B cell (primary cell): ENCODE measurements around the gene SLC16A6. TPM values are rescaled to one million over a fixed set of nuclear protein-coding genes. Genes with fewer than 3 reads are reported as not detected.
"Not testable (repeated sequence)": the region's sequence is repeated elsewhere in the genome, so short reads cannot be mapped to it uniquely, and the experiment has no call there.

Experiments used
- ATAC-seq: fragments of 200-7000 bp; cut with Tn5 transposase; one replicate; pipeline ENCODE4 v1.10.0; 2021; ENCODE audit warnings: low read depth, mild to moderate bottlenecking, moderate number of reproducible peaks, moderate library complexity
- CTCF ChIA-PET: fragments of 350-600 bp; sonication (Branson Sonifier 250); formaldehyde crosslinking; loops from one replicate; lab custom pipeline; 2021; ENCODE audit warnings: antibody characterized with exemption, inconsistent platforms; lab: Charles Lee
- POLR2A ChIA-PET: fragments of 350-600 bp; sonication (Branson Sonifier 250); formaldehyde crosslinking; loops from one replicate; lab custom pipeline; 2021; ENCODE audit warnings: antibody characterized with exemption; lab: Charles Lee
- DNase-seq: peaks from one replicate; pipeline ENCODE4 v3.0.0; 2013
- H2AFZ ChIP-seq: 2 replicates; pipeline ENCODE4 v1.6.1; 2012; ENCODE audit warnings: mild to moderate bottlenecking, low read depth, low read length; ENCODE audit not compliant: insufficient read depth, poor library complexity, severe bottlenecking
- H3K27ac ChIP-seq, 2 donors: 1 replicate in 1 of 2; 2 replicates in 1 of 2; pipeline ENCODE4 v1.5.1; 2012 to 2013; ENCODE audit warnings: low read length in 2 of 2, mild to moderate bottlenecking in 2 of 2, moderate library complexity in 1 of 2
- H3K27me3 ChIP-seq, 4 experiments: fragments of 200-600 bp in 1 of 4; sonication (generic) in 1 of 4; replicated peaks in 1 of 4; 1 replicate in 2 of 4; 2 replicates in 2 of 4; pipeline versions ENCODE4 v1.6.1 to v1.7.0; 2013 to 2016; ENCODE audit warnings: low read length in 3 of 4, mild to moderate bottlenecking in 2 of 4, mixed read lengths in 1 of 4, moderate library complexity in 1 of 4; ENCODE audit not compliant: insufficient read depth in 4 of 4, control insufficient read depth in 3 of 4; ENCODE audit errors: control extremely low read depth in 1 of 4
- H3K36me3 ChIP-seq, 2 experiments: replicated peaks in 1 of 2; 1 replicate in 1 of 2; 2 replicates in 1 of 2; pipeline versions ENCODE4 v1.6.1 to v1.7.1; 2013; ENCODE audit warnings: low read length in 1 of 2; ENCODE audit not compliant: insufficient read depth in 2 of 2, control insufficient read depth in 1 of 2; ENCODE audit errors: control extremely low read depth in 1 of 2, extremely low read depth in 1 of 2
- H3K4me1 ChIP-seq, 2 donors: fragments of 200-600 bp in 1 of 2; sonication (generic) in 1 of 2; 1 replicate in 1 of 2; 2 replicates in 1 of 2; pipeline versions ENCODE4 v1.5.1 to v1.6.1; 2013 to 2017; ENCODE audit warnings: low read length in 2 of 2; ENCODE audit not compliant: control insufficient read depth in 2 of 2, insufficient read depth in 2 of 2
- H3K4me2 ChIP-seq: replicated peaks from 2 replicates; pipeline ENCODE3; 2012; ENCODE audit warnings: mild to moderate bottlenecking, low read depth, low read length; ENCODE audit not compliant: poor library complexity, severe bottlenecking
- H3K4me3 ChIP-seq, 5 experiments: fragments of 200-600 bp in 1 of 5; sonication (generic) in 1 of 5; 1 replicate in 3 of 5; 2 replicates in 2 of 5; pipeline versions ENCODE4 v1.5.1 to v1.7.0; 2011 to 2016; ENCODE audit warnings: low read length in 4 of 5, mild to moderate bottlenecking in 4 of 5, low read depth in 2 of 5, control low read depth in 1 of 5, moderate library complexity in 1 of 5; ENCODE audit not compliant: insufficient read depth in 1 of 5; ENCODE audit errors: control extremely low read depth in 1 of 5, extremely low read depth in 1 of 5
- H3K79me2 ChIP-seq: fragments of 200-600 bp; sonication (generic); one replicate; pipeline ENCODE4 v1.6.0; 2016; ENCODE audit warnings: low read length; ENCODE audit not compliant: control insufficient read depth, insufficient read depth
- H3K9ac ChIP-seq: fragments of 200-600 bp; sonication (generic); 2 replicates; pipeline ENCODE4 v1.6.1; 2017; ENCODE audit warnings: mild to moderate bottlenecking, low read length, moderate library complexity
- H3K9me3 ChIP-seq, 3 donors: one replicate each; pipeline versions ENCODE4 v1.6.1 to v1.7.1; 2013; ENCODE audit warnings: low read length in 2 of 3; ENCODE audit not compliant: control insufficient read depth in 2 of 3, insufficient read depth in 1 of 3; ENCODE audit errors: control extremely low read depth in 1 of 3
- H4K20me1 ChIP-seq: 2 replicates; pipeline ENCODE4 v1.6.0; 2012; ENCODE audit warnings: mild to moderate bottlenecking, low read length; ENCODE audit not compliant: insufficient read depth, control insufficient read depth, poor library complexity, severe bottlenecking
- H3K27ac Mint-ChIP-seq: one replicate; pipeline ENCODE4 v1.8.0; 2021; ENCODE audit warnings: mixed read lengths
- H3K27me3 Mint-ChIP-seq: one replicate; pipeline ENCODE4 v1.8.0; 2021; ENCODE audit warnings: mixed read lengths
- H3K4me1 Mint-ChIP-seq: one replicate; pipeline ENCODE4 v1.8.0; 2021; ENCODE audit warnings: mixed read lengths
- H3K4me3 Mint-ChIP-seq: one replicate; pipeline ENCODE4 v1.8.0; 2021; ENCODE audit warnings: mixed read lengths
- H3K9me3 Mint-ChIP-seq: one replicate; pipeline ENCODE4 v1.8.0; 2022; ENCODE audit warnings: mixed read lengths; ENCODE audit not compliant: insufficient read depth
- WGBS: methylation state at CpG from one replicate; pipeline ENCODE4 v1.1.5; 2013; ENCODE audit warnings: missing lambda C conversion rate; ENCODE audit not compliant: insufficient coverage; 5-methylcytosine and 5-hydroxymethylcytosine counted together
- intact Hi-C: fragments of 100-400 bp; cut with micrococcal nuclease; formaldehyde crosslinking; loops from one replicate; pipeline ENCODE4 v1.10.0; 2022
- polyA plus RNA-seq: library from polyadenylated mRNA; depleted of rRNA; stranded (reverse); fragments of >200 nt; gene quantifications from 2 replicates; pipeline ENCODE4 v1.2.3, GENCODE V29; 2012
- total RNA-seq, 2 donors: library from RNA; stranded (reverse); fragments of 120-200 nt in 1 of 2; gene quantifications; 1 replicate in 1 of 2; 2 replicates in 1 of 2; pipeline versions ENCODE4 v1.2.3 to v1.2.4, GENCODE V29; 2013 to 2022

Gene SLC16A6
- total and polyA plus RNA-seq, 2 donors (not counting 1 experiment from before 2014, with no cell fraction given) = 1.1 to 3.8 TPM

DNA sequence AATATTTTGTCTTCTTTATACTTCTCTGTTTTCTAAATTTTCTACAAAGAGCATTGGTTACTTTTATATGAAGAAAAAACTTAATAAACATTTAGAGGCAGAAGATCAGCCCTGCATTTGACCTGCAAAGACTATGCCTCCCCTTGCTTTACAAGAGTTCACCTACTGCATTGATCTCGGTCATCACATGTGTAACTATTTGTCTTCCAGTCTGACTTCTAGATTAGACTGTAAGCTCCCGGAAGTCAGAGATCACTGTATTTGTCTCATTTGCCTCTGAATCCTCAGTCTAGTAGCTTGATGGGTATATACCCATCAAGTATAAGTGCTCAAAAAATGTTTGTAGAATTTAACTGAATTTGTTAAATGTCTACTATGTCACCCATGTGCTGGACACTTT lies 70.7 kb downstream of the SLC16A6 start:
- no CpG with 5 or more reads among the region's 2 CpGs for WGBS
- Histone ChIP-seq H3K36me3 (peaks cover 3 to 27% of the 10 kb centered on the region in 2 experiments), H3K79me2 (peaks cover 29% of the 10 kb centered on the region), H3K4me1 (peaks cover 20 to 29% of the 10 kb centered on the region in 2 donors)
- H4K20me1 ChIP-seq, H3K27ac ChIP-seq, H3K9ac ChIP-seq, H3K27me3 ChIP-seq, DNase-seq, H3K4me3 ChIP-seq, H3K4me2 ChIP-seq, H3K9me3 Mint-ChIP-seq, H2AFZ ChIP-seq, H3K9me3 ChIP-seq, ATAC-seq, H3K27me3 Mint-ChIP-seq, intact Hi-C loops: not testable (repeated sequence)
- ChIA-PET POLR2A (interaction anchor here (0.7 kb wide), 1 partner anchor 13 kb away, joined by 3 read pairs; no protein-coding TSS in a partner anchor), CTCF (interaction anchor here (0.7 to 1.6 kb wide), 2 partner anchors 8 to 15 kb away, joined by 3 read pairs; no protein-coding TSS in a partner anchor)
- peak overlapping the region; percentile 86 for H3K27ac Mint-ChIP-seq
- peak overlapping the region; percentile 66 for H3K4me3 Mint-ChIP-seq
- H3K4me1 Mint-ChIP-seq = peaks cover 57% of the 10 kb centered on the region

- intact Hi-C loops, H2AFZ ChIP-seq, H3K27me3 Mint-ChIP-seq, H3K27me3 ChIP-seq, H3K9me3 ChIP-seq, H3K9ac ChIP-seq, H3K9me3 Mint-ChIP-seq, H4K20me1 ChIP-seq, H3K27ac Mint-ChIP-seq, H3K27ac ChIP-seq, CTCF ChIA-PET, ATAC-seq, H3K4me3 ChIP-seq, H3K4me3 Mint-ChIP-seq, H3K4me2 ChIP-seq, DNase-seq: not testable (repeated sequence)
- Histone ChIP-seq H3K4me1 (peaks cover 18 to 27% of the 10 kb centered on the region in 2 donors), H3K36me3 (peaks cover 3 to 27% of the 10 kb centered on the region in 2 experiments), H3K79me2 (peaks cover 32% of the 10 kb centered on the region)
- peaks cover 54% of the 10 kb centered on the region for H3K4me1 Mint-ChIP-seq
- POLR2A ChIA-PET = interaction anchor here (0.7 kb wide), 1 partner anchor 14 kb away, joined by 3 read pairs; no protein-coding TSS in a partner anchor
- no CpG with 5 or more reads among the region's 5 CpGs for WGBS
These were observed 71.5 kb downstream of the SLC16A6 start for GRCh38 chr17:68219429-68219828.

Other genes starting within 250 kb of the SLC16A6 start
- gene AMZ2, start 43.1 kb downstream of the SLC16A6 start, total RNA-seq = 70.7 and 74.3 TPM in 2 replicates
- 64.1 and 72.0 TPM in 2 replicates for gene AMZ2, start 43.1 kb downstream of the SLC16A6 start, polyA plus RNA-seq
- 18.1 and 18.4 TPM in 2 replicates for gene ARSG, start 368 bp upstream of the SLC16A6 start, total RNA-seq
- gene ARSG, start 368 bp upstream of the SLC16A6 start, polyA plus RNA-seq = 3.7 and 5.5 TPM in 2 replicates
- gene WIPI1, start 166.4 kb upstream of the SLC16A6 start, total RNA-seq = 11.0 and 14.7 TPM in 2 replicates
- gene WIPI1, start 166.4 kb upstream of the SLC16A6 start, polyA plus RNA-seq = 6.0 and 7.7 TPM in 2 replicates
- gene PRKAR1A, start 221.3 kb upstream of the SLC16A6 start, total RNA-seq = 296 and 297 TPM in 2 replicates
- 63.1 and 105 TPM in 2 replicates for gene PRKAR1A, start 221.3 kb upstream of the SLC16A6 start, polyA plus RNA-seq